ENCODE measurements around the gene MUS81. TPM values are rescaled to one million over a fixed set of nuclear protein-coding genes. Genes with fewer than 3 reads are reported as not detected.

Gene MUS81
- total RNA-seq, 2 experiments from 2014 or later: 102 to 130 TPM

GRCh38 chr11:65896034-65896999 is 36.1 kb downstream of the MUS81 start:
- H3K9me2 ChIP-seq (ENCODE audit: insufficient read depth, low read length): no peaks in the 10 kb centered on the region
- DNase-seq (ENCODE audit: low spot score): no peak
- H3K4me1 ChIP-seq (ENCODE audit: insufficient read depth, low read length, poor library complexity, severe bottlenecking): peaks cover 44% of the 10 kb centered on the region
- no peak overlapping the region for H3K4me3 ChIP-seq (ENCODE audit: low read depth, low read length, poor library complexity, severe bottlenecking)
- H3K79me2 ChIP-seq (ENCODE audit: insufficient read depth, low read depth, low read length): peaks cover 18% of the 10 kb centered on the region
- H3K36me3 ChIP-seq (ENCODE audit: insufficient read depth, low read length): peaks cover 3% of the 10 kb centered on the region; the same call in 1 of the 2 replicates
- intact Hi-C loops (cut with micrococcal nuclease; ENCODE audit: unreplicated experiment): no loop called here
- H2AFZ ChIP-seq (ENCODE audit: low read length): no peak overlapping the region
- BruUV-seq (replicated peaks): no TSS peak
- ChIA-PET CTCF (ENCODE audit: unreplicated experiment) (no interaction called here), POLR2A (interaction anchor here (0.6 kb wide), 1 partner anchor 200 kb away, joined by 3 read pairs; no protein-coding TSS in a partner anchor)
- peaks cover 5% of the 10 kb centered on the region; the same call in 1 of the 2 replicates for H4K20me1 ChIP-seq (ENCODE audit: insufficient read depth, low read length)
- TF ChIP-seq EZH2phosphoT487 (IDR thresholded peaks at IDR 0.05; ENCODE audit: borderline replicate concordance, low read depth, low read length) (no peak), CTCF (conservative IDR thresholded peaks at IDR 0.05; ENCODE audit: low read length) (no peak)
- H3K4me2 ChIP-seq (ENCODE audit: low read length): no peak overlapping the region
- no peaks in the 10 kb centered on the region for H3K9me3 ChIP-seq (ENCODE audit: low read length)
- H3K27ac ChIP-seq (ENCODE audit: low read depth, low read length, poor library complexity, severe bottlenecking): no peak overlapping the region

GRCh38 chr11:65897020-65897471 is 36.8 kb downstream of the MUS81 start:
- peaks cover 43% of the 10 kb centered on the region for H3K4me1 ChIP-seq (ENCODE audit: insufficient read depth, low read length, poor library complexity, severe bottlenecking)
- H3K79me2 ChIP-seq (ENCODE audit: insufficient read depth, low read depth, low read length): peaks cover 11% of the 10 kb centered on the region
- ChIA-PET POLR2A (interaction anchor here (0.6 kb wide), 1 partner anchor 199 kb away, joined by 3 read pairs; no protein-coding TSS in a partner anchor), CTCF (ENCODE audit: unreplicated experiment) (no interaction called here)
- no TSS peak for BruUV-seq (replicated peaks)
- no peaks in the 10 kb centered on the region for H3K9me2 ChIP-seq (ENCODE audit: insufficient read depth, low read length)
- no peak overlapping the region for H2AFZ ChIP-seq (ENCODE audit: low read length)
- intact Hi-C loops (cut with micrococcal nuclease; ENCODE audit: unreplicated experiment): no loop called here
- no peak overlapping the region for H3K4me2 ChIP-seq (ENCODE audit: low read length)
- H3K9me3 ChIP-seq (ENCODE audit: low read length): no peaks in the 10 kb centered on the region
- H4K20me1 ChIP-seq (ENCODE audit: insufficient read depth, low read length): peaks cover 5% of the 10 kb centered on the region; the same call in 1 of the 2 replicates
- H3K4me3 ChIP-seq (ENCODE audit: low read depth, low read length, poor library complexity, severe bottlenecking): no peak overlapping the region
- DNase-seq (ENCODE audit: low spot score): no peak
- TF ChIP-seq EZH2phosphoT487 (IDR thresholded peaks at IDR 0.05; ENCODE audit: borderline replicate concordance, low read depth, low read length): no peak
- no peak for TF ChIP-seq CTCF (conservative IDR thresholded peaks at IDR 0.05; ENCODE audit: low read length)
- no peak overlapping the region for H3K27ac ChIP-seq (ENCODE audit: low read depth, low read length, poor library complexity, severe bottlenecking)
- no peaks in the 10 kb centered on the region for H3K36me3 ChIP-seq (ENCODE audit: insufficient read depth, low read length)
